HG02642 (cell line): ENCODE measurements around the gene DTNBP1.

Source experiments
- ATAC-seq: cut with Tn5 transposase; IDR thresholded peaks from one replicate; pipeline ENCODE4 v1.9.1; 2021; ENCODE audit warnings: mild to moderate bottlenecking; ENCODE audit not compliant: unreplicated experiment, poor library complexity

Gene DTNBP1

GRCh38 chr6:15538766-15539495, 123.9 kb downstream of the DTNBP1 start:
- ATAC-seq, result no peak

DNA sequence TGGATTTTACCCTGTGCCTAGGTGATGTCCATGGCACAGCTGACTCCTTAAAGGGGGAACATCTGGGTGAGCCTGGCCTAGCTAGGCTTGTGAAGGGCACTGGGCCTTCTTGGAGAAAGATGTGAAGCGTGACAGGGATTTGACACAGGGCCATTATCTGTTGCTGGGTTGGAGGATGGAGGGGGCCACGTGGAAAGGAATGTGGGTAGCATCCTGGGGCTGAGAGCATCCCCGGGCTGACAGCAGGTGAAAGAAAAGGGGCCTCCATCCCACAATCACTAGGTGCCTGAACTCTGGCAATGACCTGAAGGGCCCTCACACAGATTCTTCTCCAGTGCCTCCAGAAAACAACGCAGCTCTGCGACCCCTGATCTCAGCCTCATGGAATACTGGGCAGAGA, 124.7 kb downstream of the DTNBP1 start:
- ATAC-seq, result no peak

DNA sequence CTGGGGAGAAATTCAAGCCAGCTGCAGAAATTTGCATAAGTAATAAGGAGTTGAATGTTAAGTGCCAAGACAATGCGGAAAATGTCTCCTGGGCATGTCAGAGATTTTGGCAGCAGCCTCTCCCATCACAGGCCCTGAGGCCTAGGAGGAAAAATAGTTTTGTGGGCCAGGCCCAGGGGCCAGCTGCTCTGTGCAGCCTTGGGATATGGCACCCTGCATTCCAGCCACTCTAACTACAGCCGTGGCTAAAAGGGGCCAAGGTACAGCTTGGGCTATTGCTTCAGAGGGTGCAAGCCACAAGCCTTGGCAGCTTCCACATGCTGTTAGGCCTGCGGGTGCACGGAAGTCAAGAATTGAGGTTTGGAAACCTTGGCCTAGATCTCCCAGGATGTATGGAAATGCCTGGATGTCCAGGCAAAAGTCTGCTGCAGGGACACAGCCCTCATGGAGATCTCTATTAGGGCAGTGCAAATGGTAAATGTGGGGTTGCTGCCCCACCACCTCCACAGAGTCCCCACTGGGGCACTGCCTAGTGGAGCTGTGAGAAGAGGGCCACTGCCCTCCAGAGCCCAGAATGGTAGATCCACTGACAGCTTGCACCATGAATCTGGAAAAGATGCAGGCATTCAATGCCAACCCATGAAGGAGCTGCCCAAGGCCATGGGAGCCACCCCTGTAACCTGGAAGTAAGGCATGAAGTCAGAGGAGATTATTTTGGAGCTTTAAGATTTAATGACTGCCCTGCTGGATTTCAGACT, 126.5 kb downstream of the DTNBP1 start:
- no peak for ATAC-seq

- no peak for ATAC-seq
These were observed 127.2 kb downstream of the DTNBP1 start for GRCh38 chr6:15535495-15536197.

GRCh38 chr6:15534974-15535373, 127.9 kb downstream of the DTNBP1 start:
- no peak for ATAC-seq

- ATAC-seq, result no peak
These were observed 129.3 kb downstream of the DTNBP1 start for GRCh38 chr6:15533379-15534026.

- no peak for ATAC-seq
These were observed 130.9 kb downstream of the DTNBP1 start for GRCh38 chr6:15531973-15532372.

- ATAC-seq, result no peak
These were observed 132.4 kb downstream of the DTNBP1 start for GRCh38 chr6:15530411-15530810.

GRCh38 chr6:15528870-15529269, 134.0 kb downstream of the DTNBP1 start:
- no peak for ATAC-seq

DNA sequence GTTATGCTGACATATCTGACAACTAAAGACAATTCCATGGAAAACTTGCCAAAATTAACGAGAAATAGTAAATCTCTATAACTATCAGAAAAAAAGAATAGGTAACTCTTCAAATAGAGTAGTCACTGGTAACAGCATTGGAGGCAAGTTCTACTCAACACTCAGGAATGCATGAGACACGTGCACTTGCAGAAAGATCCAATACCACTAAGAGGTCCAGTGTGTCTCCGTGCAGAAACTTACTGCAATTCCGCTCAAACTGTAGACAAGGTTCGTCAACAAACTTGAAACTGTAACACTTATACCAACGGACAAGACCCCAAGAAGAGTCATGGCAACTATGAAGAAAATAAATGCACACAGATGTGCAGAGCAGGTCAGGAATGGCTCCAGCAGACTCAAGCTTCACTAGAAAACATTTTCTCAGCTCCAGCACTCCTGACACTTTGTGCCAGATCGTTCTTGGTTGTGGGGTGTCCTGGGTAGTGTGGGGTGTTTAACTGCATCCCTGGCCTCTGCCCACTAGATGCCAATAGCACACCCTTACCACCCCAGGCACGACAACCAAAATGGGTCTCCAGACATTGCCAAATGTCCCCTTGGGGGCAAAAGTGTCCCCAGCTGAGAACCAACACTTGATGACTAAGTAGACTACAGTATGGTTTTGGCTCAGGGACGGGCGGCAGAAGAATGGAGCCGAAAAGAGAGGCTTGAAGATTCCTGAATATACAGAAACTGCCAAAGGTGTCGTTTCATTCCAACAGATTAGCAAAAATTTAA, 134.8 kb downstream of the DTNBP1 start:
- no peak for ATAC-seq

DNA sequence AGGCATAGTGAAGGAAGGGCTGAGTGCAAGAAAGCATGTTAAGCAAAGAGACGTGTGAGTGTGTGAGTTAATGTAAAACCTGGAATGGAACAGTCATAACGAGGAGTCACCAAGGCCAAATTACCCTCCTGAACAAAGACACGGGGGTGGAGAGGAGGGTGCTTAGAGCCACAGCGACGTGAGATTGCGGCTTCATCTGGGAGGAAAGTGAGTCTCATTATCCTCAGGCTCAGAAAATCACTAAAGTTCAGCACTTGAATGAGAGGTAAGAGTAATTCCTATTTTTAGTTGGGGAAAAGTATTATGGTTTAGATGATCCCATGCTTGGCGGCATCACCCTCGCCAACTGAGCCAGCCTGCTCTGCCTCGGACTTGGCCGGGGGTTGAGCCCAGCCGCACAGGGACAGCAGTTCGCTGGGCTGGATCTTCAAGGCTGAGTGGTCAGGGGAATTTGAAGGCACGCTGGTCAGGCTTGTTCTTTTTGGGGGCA, 136.6 kb downstream of the DTNBP1 start:
- no peak for ATAC-seq

GRCh38 chr6:15524861-15525401, 137.9 kb downstream of the DTNBP1 start:
- no peak for ATAC-seq

DNA sequence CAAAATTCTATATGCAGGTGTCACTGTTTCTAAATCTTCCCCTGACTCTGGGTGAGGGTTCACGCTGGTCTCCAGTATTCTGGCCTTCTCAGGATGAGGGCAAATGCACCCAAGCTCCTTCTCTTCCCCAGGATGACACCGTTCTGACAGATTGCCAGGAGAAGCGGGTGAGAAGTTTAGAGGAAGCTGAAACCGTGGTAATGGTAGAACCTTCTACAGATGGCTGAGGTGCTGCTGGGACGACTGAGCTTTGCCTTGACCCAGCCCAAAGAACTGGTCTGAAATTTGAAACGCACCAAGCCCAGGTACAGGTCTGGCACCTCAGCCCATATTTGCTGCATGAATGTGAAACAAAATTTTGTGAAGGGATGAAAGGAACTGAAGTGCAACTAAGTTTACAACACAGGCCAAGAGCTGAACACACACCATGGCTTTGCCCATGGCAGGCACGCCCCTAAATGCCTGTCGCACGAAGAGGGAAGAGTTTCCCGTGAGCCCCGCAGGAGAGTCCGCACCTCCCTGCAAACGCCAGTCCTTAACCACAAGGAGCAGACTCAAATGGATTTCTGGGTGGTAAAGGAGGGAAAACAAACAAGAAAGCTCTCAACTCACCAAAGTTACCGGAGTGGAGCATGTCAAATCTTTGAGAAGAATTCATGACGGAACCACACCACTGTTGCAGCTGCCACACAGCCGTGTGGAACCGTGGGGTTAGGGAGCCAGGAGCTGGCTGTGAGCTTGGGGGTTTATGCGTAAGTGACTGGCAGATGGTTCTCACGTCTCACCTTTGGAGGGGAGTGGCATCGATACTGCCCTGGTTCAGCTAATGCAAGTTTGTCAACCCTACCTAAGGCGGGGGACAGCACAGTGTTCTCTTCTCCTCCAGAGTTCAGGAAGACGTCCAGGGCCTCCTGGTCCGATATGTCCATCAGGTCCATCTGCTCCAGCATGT, 138.9 kb downstream of the DTNBP1 start:
- no peak for ATAC-seq

DNA sequence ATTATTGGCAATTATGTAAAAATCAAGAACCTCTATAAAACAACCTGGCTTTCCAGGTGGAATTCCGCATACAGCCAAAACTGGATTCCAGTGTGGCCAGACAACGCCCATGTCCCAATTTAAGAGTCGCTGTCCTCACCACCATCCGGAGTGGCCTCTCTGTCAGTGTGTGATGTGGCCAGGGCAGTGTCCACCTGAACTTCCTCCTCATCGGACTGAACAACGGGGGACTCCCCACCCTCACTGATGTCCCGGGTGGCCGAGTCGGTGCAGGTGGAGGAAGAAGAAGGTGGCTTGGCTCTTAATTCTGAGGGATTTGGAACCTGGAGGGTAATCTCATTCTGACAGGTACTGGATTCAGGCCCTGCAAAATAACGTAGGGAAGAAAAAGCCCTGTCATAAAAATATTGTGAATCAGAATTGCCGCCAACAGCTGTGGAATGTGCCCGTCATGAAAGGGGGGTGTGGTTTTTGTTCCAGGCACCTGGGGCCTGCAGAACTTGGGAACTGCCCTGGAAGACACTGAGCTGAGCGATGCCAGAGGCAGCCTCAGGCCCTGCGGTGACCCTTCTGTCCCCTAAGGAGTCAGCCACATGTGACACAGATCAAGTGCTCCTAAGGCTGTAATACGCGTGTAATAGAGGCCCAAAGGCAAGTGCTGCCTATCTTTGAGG, 139.8 kb downstream of the DTNBP1 start:
- ATAC-seq, result no peak

GRCh38 chr6:15522427-15522826, 140.4 kb downstream of the DTNBP1 start:
- ATAC-seq, result peak; percentile 36

DNA sequence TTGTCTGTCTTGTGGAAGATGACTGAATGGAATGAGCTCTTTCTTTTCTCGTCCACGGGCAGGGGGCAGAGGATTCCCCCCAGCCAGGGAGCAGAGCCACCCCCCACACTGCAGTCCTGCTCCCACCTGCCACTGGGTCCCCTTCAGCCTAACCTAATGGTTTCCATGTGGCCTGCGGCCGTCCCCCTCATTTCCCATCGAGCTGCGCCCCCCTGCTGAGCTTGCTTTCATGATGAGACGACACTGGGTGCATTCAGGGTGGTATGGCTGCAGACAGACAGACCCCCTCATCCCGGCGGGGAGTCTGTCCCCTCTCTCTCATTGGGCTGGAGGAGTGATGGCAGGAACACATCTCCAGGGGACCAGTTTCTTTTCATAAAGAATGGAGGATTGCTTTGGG, 140.8 kb downstream of the DTNBP1 start:
- no peak for ATAC-seq

DNA sequence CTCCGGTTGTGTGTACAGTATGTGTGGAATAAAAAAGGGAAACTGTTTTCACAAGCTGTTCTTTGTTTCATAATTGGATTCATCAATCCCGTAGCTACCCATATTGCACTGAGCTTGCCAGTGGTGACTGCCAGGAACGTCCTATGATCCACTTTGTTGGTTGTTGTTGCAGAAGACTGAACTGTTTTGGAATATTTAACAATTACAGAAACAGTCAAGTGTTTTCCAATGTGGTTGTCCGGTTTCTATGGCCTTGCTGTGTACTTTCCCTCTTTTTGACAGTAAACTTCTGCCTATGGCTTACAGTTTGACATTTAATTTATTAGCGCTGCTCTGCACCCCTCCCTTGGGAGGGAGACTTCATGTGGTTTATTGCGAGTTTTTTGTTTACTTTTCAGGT, 141.2 kb downstream of the DTNBP1 start:
- ATAC-seq, result no peak

GRCh38 chr6:15520626-15521203, 142.1 kb downstream of the DTNBP1 start:
- no peak for ATAC-seq
